ENCODE results near the gene RPS3.
"Not testable (repeated sequence)": the region's sequence is repeated elsewhere in the genome, so short reads cannot be mapped to it uniquely, and the experiment has no call there.

Gene RPS3

GRCh38 chr11:75380716-75381420 lies 18.4 kb upstream of the RPS3 start:
- peak; percentile 44 for DNase-seq

GRCh38 chr11:75383246-75383645 lies 16.1 kb upstream of the RPS3 start:
- DNase-seq, result no peak

- DNase-seq, result peak; percentile 73
Observed at GRCh38 chr11:75384438-75385080, 14.8 kb upstream of the RPS3 start.

- no peak for DNase-seq
Observed at GRCh38 chr11:75386942-75387630, 12.2 kb upstream of the RPS3 start.

- DNase-seq, result no peak
Observed at GRCh38 chr11:75387736-75388294, 11.5 kb upstream of the RPS3 start.

DNA sequence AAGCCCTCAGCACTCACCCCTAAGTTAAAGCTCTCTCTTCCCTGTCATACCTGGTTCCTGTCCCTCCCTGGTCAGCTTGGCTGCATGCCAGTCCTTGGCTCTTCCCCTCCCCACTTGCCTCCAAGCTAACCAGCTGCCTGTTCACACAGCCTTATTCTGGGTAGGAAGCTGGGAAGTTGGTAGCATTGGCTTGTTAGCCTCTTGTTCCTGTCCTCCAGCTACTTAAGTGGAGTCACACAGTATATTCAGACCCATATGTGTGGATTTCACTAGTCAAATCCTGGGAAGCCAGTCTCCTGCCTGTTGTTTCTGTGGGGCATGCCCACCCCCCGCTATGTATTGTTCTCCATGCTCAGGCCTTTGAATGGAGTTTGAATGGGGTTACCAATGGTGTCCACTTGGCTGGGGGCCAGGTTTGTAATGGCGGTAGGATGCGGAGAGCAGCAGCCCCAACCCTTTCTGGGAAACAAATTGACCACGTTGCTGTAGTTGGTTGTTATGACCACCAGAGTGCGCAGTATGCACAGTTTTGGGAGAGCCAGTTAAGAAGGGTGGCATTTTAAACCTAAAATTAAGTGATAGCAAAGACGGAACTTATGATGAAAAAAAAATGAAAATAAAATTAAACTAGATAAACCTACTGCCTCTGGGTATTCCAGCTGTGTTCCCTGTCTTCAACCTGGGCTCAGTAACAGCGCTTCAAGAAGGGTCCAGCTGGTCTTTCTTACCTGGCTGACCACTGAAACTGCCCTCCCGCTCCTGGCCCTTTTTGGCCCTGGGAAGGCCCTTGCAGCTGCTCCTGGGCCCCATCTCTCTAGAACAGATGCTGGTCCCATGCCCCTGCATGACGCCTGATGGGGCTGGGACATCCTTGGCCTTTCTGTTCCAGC lies 10.7 kb upstream of the RPS3 start:
- DNase-seq, result peak; percentile 70

DNA sequence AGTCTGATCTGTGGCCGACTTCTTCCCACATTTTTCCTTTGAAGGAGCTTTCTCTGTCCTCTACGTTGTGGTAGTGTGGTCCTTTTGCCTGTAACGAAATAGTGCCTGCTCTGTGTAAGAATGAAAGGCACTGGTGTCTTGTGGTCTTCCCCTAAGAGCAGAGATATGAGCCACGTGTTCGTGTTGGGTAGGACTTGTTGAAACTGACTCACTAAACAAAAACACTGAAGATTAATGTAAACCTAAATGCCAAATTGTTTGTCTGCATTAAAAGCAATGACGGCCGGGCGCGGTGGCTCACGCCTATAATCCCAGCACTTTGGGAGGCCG lies 10.1 kb upstream of the RPS3 start:
- DNase-seq, result no peak

- DNase-seq, result no peak
Observed at GRCh38 chr11:75389925-75390324, 9.4 kb upstream of the RPS3 start.

DNA sequence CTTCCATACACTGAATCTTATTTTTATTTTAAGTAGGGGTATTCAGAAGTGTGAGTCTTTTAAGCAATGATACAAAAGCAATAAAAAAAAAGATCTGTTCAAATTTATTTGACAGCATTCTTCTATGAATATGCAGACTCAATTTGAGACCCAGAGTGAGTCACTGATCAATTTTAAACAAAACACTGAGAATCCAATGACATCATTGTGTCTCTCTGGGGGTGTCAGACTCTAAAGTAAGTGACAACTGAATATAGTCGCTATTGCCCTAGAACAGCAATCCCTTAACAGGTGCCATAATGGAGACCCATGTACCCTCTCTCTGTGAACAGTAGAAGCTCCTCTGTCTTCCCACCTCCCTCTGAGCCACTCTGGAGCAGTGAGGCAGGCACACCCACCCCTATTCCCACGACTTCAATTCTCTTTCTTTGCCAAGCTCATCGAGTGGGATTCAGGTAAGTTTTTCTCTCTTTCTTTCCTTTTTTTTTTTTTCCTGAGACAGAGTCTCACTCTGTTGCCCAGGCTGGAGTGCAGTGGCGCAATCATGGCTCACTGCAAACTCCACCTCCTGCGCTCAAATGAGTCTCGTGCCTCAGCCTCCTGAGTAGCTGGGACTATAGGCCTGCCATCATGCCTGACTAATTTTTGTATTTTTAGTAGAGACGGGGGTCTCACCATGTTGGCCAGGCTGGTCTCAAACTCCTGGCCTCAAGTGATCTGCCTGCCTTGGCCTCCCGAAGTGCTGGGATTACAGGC lies 5.1 kb upstream of the RPS3 start:
- DNase-seq, result no peak

GRCh38 chr11:75398906-75399305 lies 412 bp upstream of the RPS3 start:
- DNase-seq, result no peak

DNA sequence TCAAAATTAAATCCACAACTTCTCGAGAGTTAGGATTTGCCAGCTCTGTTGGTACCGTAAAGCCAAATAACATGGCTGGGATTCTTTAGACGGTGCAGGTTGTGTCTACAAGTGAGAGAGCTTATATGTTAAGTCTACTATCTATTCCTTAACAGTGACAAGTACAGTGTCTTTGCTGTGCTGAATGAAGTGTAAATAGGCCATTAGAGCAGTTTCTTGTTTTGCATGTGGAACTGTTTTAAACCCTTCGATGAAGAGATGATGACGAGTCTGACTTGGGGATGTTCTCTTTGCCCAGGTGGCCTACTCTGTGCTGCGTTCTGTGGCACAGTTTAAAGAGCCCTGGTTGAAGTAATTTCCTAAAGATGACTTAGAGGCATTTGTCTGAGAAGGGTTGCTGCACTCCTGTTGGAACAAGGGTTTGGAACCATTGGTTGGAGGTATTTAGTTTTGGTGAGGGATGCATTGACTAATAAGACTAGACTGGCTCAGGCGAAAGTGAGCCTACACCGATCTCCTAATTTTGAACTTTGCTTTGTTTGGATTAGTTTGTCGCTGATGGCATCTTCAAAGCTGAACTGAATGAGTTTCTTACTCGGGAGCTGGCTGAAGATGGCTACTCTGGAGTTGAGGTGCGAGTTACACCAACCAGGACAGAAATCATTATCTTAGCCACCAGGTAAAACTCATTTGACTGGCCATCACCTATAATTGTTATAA lies 988 bp downstream of the RPS3 start:
- DNase-seq, result no peak

- no peak for DNase-seq
Observed at GRCh38 chr11:75402002-75402773, 2.9 kb downstream of the RPS3 start.

- no peak for DNase-seq
Observed at GRCh38 chr11:75403037-75403436, 3.7 kb downstream of the RPS3 start.

GRCh38 chr11:75403983-75404658 lies 4.8 kb downstream of the RPS3 start:
- DNase-seq, result no peak

DNA sequence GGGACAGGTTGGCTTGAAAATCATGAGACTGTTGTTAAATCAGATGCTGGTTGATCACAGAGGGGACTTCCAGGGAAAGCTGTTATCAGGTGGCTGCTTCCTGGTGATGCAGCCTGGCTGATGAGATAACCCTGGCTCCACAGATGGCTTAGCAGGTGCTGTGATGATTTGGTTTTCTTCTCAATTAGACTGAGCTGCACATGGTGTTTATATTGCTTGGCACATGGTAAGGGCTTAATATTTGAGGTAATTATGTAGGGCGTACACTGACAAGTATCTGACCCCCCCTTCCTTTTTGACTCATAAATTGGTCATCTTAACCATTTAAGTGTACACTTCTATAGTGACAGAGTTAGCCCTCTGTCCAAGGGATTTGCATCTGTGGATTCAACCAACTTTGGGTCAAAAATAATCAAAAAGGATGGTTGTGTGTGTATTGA lies 7.0 kb downstream of the RPS3 start:
- DNase-seq, result no peak

DNA sequence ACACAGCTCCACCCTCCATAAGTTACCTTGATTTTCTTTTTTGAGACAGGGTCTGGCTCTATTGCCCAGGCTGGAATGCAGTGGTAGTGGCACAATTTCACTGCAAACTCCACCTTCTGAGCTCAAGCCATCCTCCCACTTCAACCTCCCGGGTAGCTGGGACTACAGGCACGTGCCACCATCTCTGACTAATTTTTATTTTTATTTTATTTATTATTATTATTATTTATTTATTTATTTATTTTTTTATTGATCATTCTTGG lies 9.6 kb downstream of the RPS3 start:
- DNase-seq, result no peak

- DNase-seq, result not testable (repeated sequence)
Observed at GRCh38 chr11:75409971-75410370, 10.7 kb downstream of the RPS3 start.

DNA sequence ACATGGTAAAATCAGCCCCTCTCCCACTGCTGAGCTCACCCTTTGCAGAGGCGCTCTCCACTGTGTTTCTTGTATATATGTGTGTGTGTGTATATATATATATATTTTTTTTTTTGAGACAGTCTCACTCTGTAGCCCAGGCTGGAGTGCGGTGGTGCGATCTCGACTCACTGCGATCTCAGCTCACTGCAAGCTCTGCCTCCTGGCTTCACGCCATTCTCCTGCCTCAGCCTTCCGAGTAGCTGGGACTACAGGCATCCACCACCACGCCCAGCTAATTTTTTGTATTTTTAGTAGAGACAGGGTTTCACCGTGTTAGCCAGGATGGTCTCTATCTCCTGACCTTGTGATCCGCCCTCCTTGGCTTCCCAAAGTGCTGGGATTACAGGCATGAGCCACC lies 13.8 kb downstream of the RPS3 start:
- not testable (repeated sequence) for DNase-seq

DNA sequence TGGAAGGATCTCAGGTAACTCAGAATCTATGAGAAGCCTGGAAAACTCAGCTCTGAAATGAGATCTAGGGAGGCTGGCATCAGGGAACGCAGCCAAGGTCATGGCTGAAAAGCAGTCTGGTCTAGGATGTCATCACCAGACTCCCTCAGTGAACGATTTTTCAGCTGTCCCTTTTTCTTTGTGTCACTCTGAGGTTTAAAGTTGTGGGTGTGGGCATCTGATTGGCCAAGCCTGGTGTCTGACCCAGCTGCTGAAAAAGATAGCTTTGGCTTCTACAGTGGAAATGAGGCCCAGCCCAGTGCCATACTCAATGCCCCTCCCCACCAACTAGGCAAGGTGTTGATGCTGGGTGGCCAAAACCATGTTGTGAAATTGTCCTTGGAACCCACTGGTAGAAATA lies 14.5 kb downstream of the RPS3 start:
- DNase-seq, result no peak

Data from left hindlimb (tissue), 1 donor.